Measurements from ENCODE around the gene UBL4B. TPM values are rescaled to one million over a fixed set of nuclear protein-coding genes. Genes with fewer than 3 reads are reported as not detected.
"Not testable (repeated sequence)": the region's sequence is repeated elsewhere in the genome, so short reads cannot be mapped to it uniquely, and the experiment has no call there.

UBL4B gene
- total and polyA plus RNA-seq, 9 donors: not detected

DNA sequence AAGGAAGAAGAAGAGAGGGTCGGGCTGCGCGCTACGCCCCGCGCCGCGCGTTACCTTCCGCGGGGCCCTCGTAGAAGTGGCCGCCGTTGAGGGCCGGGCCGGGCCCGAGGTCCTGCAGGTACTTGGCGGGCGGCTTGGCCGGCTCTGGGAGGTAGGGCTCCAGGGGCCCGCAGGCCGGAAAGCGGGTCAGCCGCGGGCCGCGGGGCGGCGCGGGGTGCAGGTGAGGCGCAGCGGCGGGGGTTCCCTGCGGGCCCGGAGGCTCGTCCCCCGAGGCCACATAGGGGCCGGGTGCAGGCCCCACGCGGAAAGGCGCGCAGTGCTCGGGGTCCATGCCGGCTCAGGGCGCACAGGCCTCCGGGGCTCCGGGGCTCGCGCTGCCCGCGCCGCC lies 42.0 kb upstream of the UBL4B start:
- no peak overlapping the region for H3K4me3 ChIP-seq (ENCODE audit: low read length)
- DNase-seq: no peak
- H3K36me3 ChIP-seq (ENCODE audit: control insufficient read depth, insufficient read depth, low read length): no peaks in the 10 kb centered on the region
- H3K9me3 ChIP-seq (replicated peaks; ENCODE audit: control insufficient read depth, low read depth, low read length): no peaks in the 10 kb centered on the region
- H3K4me1 ChIP-seq (ENCODE audit: control insufficient read depth, insufficient read depth, low read length): peaks cover 21% of the 10 kb centered on the region
- H3K27me3 ChIP-seq (ENCODE audit: control insufficient read depth, insufficient read depth, low read length): peaks cover 79% of the 10 kb centered on the region
- WGBS (ENCODE audit: insufficient coverage): 2% methylated on average over 47 of the region's 52 CpGs
- no peak overlapping the region for H3K27ac ChIP-seq (ENCODE audit: low read length)

DNA sequence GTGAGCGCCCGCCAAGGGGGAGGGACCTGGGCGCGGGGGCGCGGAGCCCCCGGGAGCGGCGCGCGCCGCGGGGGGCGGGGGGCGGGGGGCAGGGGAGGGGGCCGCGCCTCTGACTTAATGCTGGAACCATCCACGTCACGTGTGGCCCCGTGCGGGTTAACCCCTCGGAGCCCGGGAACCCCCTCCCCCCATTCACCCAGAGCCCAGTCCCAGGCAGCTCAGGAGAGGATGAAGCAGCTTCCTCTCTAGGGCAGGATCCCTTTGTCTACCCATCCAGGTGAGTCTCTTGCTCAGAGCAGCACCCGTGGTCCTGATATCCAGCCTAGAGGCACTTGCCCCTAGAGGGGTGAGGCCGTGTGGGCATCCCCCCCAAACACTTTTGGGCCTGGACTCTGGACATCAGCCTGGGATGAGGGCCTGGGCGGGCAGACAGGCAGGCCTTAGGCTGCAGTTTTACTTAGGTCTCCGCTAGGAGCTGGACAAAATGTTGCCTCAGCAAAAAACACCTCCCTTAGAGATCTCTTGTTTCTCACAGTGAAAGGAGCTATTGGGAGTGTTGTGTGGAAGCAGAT lies 41.5 kb upstream of the UBL4B start, which contains the start of gene ALX3:
Gene ALX3 (minus strand): TSS at position 2 of the 572 bp plus-strand sequence. CDS start 60 bp downstream, outside the sequence.
- no peak within 1 kb of the TSS for H3K27ac ChIP-seq (ENCODE audit: low read length)
- peaks cover 21% of the 10 kb centered on the region for H3K4me1 ChIP-seq (ENCODE audit: control insufficient read depth, insufficient read depth, low read length)
- no peaks in the 10 kb centered on the region for H3K9me3 ChIP-seq (replicated peaks; ENCODE audit: control insufficient read depth, low read depth, low read length)
- H3K4me3 ChIP-seq (ENCODE audit: low read length): no peak within 1 kb of the TSS
- WGBS (ENCODE audit: insufficient coverage): 11% methylated on average over 7 of the region's 27 CpGs
- H3K36me3 ChIP-seq (ENCODE audit: control insufficient read depth, insufficient read depth, low read length): no peaks in the 10 kb centered on the region
- DNase-seq: no peak
- H3K27me3 ChIP-seq (ENCODE audit: control insufficient read depth, insufficient read depth, low read length): peaks cover 77% of the 10 kb centered on the region

DNA sequence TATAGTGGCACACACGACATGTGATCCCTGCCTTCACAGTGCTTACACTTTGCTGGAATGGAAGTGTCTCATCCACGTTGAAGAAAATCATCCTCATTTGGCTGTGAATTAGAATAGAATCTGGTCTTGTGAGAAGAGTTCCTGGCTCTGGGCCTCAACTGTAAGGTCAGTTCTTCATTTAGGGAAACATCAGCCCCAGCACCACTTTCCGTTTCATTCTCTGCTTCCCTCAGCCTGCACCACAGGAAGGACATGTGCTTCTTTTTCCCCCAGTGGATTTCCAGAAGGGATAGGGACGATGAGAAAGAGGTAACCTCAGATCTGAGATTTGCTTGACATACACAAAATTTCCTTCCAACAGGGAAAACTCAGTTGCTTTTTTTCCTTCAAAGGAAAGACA lies 38.1 kb upstream of the UBL4B start:
- Histone ChIP-seq H3K27ac (ENCODE audit: low read length) (no peak overlapping the region), H3K27me3 (ENCODE audit: control insufficient read depth, insufficient read depth, low read length) (peaks cover 59% of the 10 kb centered on the region), H3K9me3 (replicated peaks; ENCODE audit: control insufficient read depth, low read depth, low read length) (no peaks in the 10 kb centered on the region), H3K4me3 (ENCODE audit: low read length) (no peak overlapping the region), H3K36me3 (ENCODE audit: control insufficient read depth, insufficient read depth, low read length) (no peaks in the 10 kb centered on the region), H3K4me1 (ENCODE audit: control insufficient read depth, insufficient read depth, low read length) (peaks cover 5% of the 10 kb centered on the region)
- 66% methylated on average over 2 of the region's 4 CpGs for WGBS (ENCODE audit: insufficient coverage)
- DNase-seq: no peak

DNA sequence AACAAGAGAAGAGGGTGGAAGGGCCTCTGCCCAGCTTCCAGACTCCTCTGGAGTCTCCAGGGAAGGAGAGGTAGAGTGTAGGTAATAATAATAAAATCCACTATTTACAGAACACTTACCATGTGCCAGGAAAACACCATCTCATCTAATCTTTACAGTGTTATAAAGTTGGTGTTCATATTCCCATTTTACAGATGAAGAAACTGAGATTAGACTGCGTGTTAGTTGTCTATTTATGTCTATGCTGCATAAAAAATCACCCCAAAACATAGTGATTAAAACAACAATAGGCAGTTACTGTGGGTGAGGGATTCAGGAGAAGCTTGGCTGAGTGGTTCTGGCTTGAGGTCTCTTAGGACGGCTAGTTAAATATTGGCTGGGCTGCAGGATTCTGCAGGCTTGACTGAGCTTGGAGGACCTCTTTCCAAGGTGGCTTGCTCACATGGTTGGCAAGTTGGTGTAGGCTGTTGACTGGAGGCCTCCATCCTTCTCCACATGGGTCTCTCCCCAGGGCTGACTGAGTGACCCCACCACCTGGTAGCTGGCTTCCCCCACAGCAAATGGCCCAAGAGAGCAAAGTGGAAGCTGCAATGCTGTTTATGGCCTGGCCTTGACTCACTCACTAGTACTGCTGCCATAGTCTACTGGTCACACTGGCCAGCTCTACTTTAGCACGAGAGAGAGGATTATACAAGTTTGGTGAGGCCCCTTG lies 35.3 kb upstream of the UBL4B start:
- no peaks in the 10 kb centered on the region for H3K9me3 ChIP-seq (replicated peaks; ENCODE audit: control insufficient read depth, low read depth, low read length)
- H3K27ac ChIP-seq (ENCODE audit: low read length): no peak overlapping the region
- H3K27me3 ChIP-seq (ENCODE audit: control insufficient read depth, insufficient read depth, low read length): peaks cover 47% of the 10 kb centered on the region
- no peaks in the 10 kb centered on the region for H3K4me1 ChIP-seq (ENCODE audit: control insufficient read depth, insufficient read depth, low read length)
- H3K4me3 ChIP-seq (ENCODE audit: low read length): no peak overlapping the region
- H3K36me3 ChIP-seq (ENCODE audit: control insufficient read depth, insufficient read depth, low read length): no peaks in the 10 kb centered on the region
- 80% methylated on average over 1 of the region's 3 CpGs for WGBS (ENCODE audit: insufficient coverage)
- DNase-seq: no peak

DNA sequence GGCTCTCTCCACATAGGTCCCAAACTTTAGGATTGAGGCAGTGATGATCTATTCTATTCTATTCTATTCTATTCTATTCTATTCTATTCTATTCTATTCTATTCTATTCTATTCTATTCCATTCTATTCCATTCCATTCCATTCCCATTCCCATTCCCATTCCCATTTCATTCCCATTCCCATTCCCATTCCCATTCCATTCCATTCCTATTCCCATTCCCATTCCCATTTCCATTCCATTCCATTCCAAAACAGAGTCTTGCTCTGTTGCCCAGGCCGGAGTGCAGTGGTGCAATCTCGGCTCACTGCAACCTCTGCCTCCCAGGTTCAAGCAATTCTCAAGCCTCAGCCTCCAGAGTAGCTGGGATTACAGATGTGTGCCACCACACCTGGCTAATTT lies 32.2 kb upstream of the UBL4B start:
- not testable (repeated sequence) for DNase-seq; H3K27ac ChIP-seq (ENCODE audit: low read length); H3K36me3 ChIP-seq (ENCODE audit: control insufficient read depth, insufficient read depth, low read length); H3K4me3 ChIP-seq (ENCODE audit: low read length); H3K9me3 ChIP-seq (replicated peaks; ENCODE audit: control insufficient read depth, low read depth, low read length)
- Histone ChIP-seq H3K27me3 (ENCODE audit: control insufficient read depth, insufficient read depth, low read length) (peaks cover 60% of the 10 kb centered on the region), H3K4me1 (ENCODE audit: control insufficient read depth, insufficient read depth, low read length) (peaks cover 19% of the 10 kb centered on the region)
- WGBS (ENCODE audit: insufficient coverage): 100% methylated on average over 1 of the region's 2 CpGs

DNA sequence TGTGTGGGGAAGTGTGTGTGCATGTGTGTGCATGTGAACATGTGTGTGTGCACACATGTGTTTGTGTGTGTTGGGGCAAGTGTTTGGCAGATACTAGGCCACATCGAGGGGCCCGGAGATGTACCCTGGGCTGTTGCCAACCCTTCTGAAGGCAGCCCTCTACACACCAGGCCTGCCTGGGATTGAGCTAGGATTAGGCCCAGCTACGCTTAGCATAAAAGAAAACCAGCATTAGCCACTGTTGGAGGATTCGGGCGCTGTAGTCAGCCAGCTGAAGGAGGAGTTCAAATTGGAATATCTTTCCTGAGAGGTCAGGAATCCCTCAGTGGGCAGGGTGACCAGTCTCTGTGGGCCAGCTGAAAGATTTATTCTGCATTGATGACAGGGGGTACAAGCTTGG lies 31.2 kb upstream of the UBL4B start:
- no peaks in the 10 kb centered on the region for H3K9me3 ChIP-seq (replicated peaks; ENCODE audit: control insufficient read depth, low read depth, low read length)
- H3K27ac ChIP-seq (ENCODE audit: low read length): no peak overlapping the region
- H3K4me1 ChIP-seq (ENCODE audit: control insufficient read depth, insufficient read depth, low read length): peaks cover 19% of the 10 kb centered on the region
- no peaks in the 10 kb centered on the region for H3K36me3 ChIP-seq (ENCODE audit: control insufficient read depth, insufficient read depth, low read length)
- peaks cover 64% of the 10 kb centered on the region for H3K27me3 ChIP-seq (ENCODE audit: control insufficient read depth, insufficient read depth, low read length)
- DNase-seq: no peak
- H3K4me3 ChIP-seq (ENCODE audit: low read length): no peak overlapping the region
- 83% methylated on average over 3 of the region's 5 CpGs for WGBS (ENCODE audit: insufficient coverage)

DNA sequence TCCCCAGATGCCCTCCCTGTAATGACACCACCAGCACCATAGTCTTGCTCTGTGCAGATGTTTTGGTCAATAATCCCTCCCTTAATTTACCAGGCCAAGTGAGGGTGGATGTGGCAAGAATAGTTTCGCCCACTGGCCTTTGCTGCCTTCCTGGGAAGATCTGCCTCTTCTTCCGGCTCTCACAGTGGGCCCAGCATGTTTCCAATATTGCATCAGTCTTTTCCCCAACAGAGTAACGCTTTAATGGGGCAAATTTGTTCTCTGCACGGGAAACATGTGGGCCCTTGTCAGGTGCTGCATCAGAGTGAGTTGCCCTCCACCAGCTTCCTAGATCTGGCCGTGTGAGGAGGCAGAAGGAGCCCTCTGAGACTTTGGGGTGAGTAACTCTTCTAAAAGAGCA lies 29.8 kb upstream of the UBL4B start:
- H3K4me3 ChIP-seq (ENCODE audit: low read length): no peak overlapping the region
- H3K36me3 ChIP-seq (ENCODE audit: control insufficient read depth, insufficient read depth, low read length): no peaks in the 10 kb centered on the region
- peaks cover 67% of the 10 kb centered on the region for H3K27me3 ChIP-seq (ENCODE audit: control insufficient read depth, insufficient read depth, low read length)
- H3K27ac ChIP-seq (ENCODE audit: low read length): no peak overlapping the region
- H3K4me1 ChIP-seq (ENCODE audit: control insufficient read depth, insufficient read depth, low read length): peaks cover 19% of the 10 kb centered on the region
- no peak for DNase-seq
- 54% methylated on average over 3 of the region's 5 CpGs for WGBS (ENCODE audit: insufficient coverage)
- no peaks in the 10 kb centered on the region for H3K9me3 ChIP-seq (replicated peaks; ENCODE audit: control insufficient read depth, low read depth, low read length)

DNA sequence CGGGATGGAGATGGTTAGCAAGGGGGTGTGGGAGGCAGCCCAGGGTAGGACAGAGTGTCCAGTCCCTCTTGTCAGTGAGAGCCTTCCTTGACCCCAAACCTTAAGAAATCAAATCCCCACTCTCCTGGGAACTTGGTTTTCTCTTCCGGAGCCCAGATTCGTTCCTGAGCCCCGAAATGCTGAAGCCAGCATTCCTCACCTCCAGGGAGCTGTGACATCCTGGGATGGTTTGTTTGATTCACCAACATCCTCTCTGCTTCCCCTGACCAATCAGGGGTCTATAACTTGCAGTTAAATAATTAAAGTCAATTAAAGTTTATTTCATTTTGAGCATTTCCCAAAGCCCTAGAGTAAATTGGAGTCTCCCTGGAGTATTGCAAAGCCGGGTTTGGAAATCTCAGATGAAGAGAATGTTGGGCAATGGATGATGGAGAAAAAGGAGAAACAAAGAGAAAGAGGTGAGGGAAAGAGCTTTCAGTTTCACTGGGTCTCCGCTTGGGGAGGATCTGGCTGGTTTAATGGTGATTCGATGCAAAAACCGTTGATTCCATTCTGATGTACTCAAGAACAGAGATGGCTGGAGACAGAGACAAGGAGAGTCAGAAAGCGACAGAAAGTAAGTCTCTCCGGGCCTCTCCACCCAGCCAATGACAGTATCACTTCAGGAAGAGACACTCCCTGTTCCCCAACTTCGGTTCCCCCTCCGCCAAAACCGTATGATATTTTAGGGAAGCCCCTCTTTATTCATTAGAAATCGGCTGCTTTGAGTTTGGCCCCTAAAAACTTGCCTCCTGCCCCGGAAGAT lies 29.0 kb upstream of the UBL4B start:
- peak overlapping the region; percentile 45 for H3K4me3 ChIP-seq (ENCODE audit: low read length)
- H3K27me3 ChIP-seq (ENCODE audit: control insufficient read depth, insufficient read depth, low read length): peaks cover 73% of the 10 kb centered on the region
- WGBS (ENCODE audit: insufficient coverage): 17% methylated on average over 12 of the region's 15 CpGs
- no peaks in the 10 kb centered on the region for H3K36me3 ChIP-seq (ENCODE audit: control insufficient read depth, insufficient read depth, low read length)
- H3K9me3 ChIP-seq (replicated peaks; ENCODE audit: control insufficient read depth, low read depth, low read length): no peaks in the 10 kb centered on the region
- H3K4me1 ChIP-seq (ENCODE audit: control insufficient read depth, insufficient read depth, low read length): peaks cover 21% of the 10 kb centered on the region
- H3K27ac ChIP-seq (ENCODE audit: low read length): no peak overlapping the region
- no peak for DNase-seq

DNA sequence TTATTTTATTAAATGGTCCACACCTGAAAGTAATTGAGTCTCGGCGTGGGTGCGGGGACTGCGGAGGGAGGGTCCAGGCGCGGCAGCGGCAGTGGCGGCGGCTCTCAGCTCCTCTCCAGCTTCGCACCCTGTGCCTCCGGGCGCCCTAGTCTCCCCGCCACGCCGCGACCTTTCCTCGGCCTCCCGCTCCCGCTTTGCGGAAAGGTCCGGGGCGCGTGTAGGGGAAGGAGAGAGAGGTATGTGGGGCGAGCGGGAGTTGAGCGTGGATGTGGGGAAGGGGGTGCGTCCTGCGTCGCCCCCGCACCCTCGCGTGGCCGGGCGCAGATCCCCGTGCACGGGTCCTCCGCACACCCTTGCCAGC lies 28.4 kb upstream of the UBL4B start:
- DNase-seq: no peak
- Histone ChIP-seq H3K27me3 (ENCODE audit: control insufficient read depth, insufficient read depth, low read length) (peaks cover 76% of the 10 kb centered on the region), H3K9me3 (replicated peaks; ENCODE audit: control insufficient read depth, low read depth, low read length) (no peaks in the 10 kb centered on the region), H3K4me1 (ENCODE audit: control insufficient read depth, insufficient read depth, low read length) (peaks cover 24% of the 10 kb centered on the region), H3K27ac (ENCODE audit: low read length) (no peak overlapping the region), H3K4me3 (ENCODE audit: low read length) (peak overlapping the region; percentile 45), H3K36me3 (ENCODE audit: control insufficient read depth, insufficient read depth, low read length) (no peaks in the 10 kb centered on the region)
- WGBS (ENCODE audit: insufficient coverage): 0% methylated on average over 9 of the region's 37 CpGs
